Mesenteric fat pad (tissue), 1 donor: ENCODE measurements around the gene TINCR. TPM values are rescaled to one million over a fixed set of nuclear protein-coding genes. Genes with fewer than 3 reads are reported as not detected.
"Not testable (repeated sequence)": the region's sequence is repeated elsewhere in the genome, so short reads cannot be mapped to it uniquely, and the experiment has no call there.

Experiments used
- DNase-seq: peaks from one replicate; pipeline ENCODE4 v3.0.0-alpha.2; 2020; ENCODE audit warnings: low spot score
- total RNA-seq: library from RNA; stranded (reverse); fragmentation: NEBNext Ultra II Directional; extraction: Animal tissue kit (Norgen Biotek cat#: 25700); gene quantifications from one replicate; pipeline ENCODE4 v1.2.1, GENCODE V29; 2021
- donor health status: DM: yes; HTN: yes; CAD: no.

Gene TINCR
- total RNA-seq, 1 donor from 2014 or later = 0.48 TPM

DNA sequence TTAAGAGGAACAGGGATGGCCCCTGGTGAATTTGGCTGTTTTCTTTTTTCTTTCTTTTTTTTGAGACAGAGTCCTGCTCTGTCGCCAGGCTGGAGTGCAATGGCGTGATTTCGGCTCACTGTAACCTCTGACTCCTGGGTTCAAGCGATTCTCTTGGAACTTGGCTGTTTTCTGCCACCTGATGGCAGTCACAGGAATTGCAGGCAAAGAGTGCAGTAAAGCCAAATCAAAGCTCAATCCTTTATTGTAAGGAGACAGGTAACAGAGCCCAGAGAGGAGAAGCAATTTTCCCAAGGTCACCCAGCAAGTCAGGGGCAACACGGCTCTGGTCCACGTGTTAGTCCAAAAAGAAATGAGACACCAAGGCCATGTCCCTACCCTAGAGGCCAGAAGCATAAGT lies 6.2 kb downstream of the TINCR start:
- DNase-seq = no peak

- DNase-seq = no peak
These were observed 7.6 kb downstream of the TINCR start for GRCh38 chr19:5560156-5560555.

GRCh38 chr19:5559804-5560133 lies 8.0 kb downstream of the TINCR start:
- no peak for DNase-seq

DNA sequence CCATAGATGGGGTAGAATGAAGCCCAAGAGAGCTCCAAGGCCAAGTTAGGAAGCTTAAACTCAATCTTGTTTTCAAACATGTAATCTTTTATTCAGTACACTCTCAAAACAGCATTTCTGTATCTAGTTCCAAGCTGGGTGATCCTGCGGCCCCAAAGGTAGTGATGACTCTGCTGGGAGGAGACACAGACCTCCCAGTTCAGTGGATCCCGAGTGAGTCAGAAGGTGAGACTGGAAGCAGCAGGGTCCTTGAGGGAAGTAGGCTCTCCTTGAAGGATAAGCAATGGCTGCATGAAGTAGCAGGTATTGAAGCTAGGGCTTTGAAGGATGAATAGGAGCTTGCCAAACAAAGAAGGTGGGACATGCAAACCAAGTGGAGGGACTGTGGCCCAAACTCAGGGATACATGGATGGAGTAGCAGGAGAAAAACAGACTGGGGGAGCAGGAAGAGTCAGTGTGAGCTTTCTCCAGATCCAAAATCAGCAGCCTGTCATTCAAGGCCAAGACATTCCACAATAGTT lies 9.6 kb downstream of the TINCR start:
- DNase-seq = no peak

DNA sequence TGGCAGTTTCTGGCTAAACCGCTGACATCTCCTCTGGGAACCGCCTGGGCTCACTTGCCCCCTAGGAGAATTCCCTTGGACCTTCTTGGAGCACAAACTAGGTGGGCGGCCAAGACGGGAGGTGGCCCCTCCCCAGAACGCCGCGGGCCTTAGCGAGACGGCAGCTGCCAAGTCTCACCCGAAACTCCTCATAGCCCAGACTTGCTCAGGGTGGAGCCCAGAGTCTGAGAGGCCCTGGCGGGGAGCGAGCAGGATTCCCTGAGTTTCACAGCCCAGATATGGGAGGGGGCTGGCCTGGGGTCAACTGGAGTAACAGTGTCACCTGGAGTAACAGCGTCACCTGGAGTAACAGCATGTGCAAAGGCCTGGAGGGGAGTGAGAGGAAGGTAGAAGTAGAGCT lies 10.1 kb downstream of the TINCR start:
- DNase-seq = no peak

GRCh38 chr19:5554828-5555227 lies 12.9 kb downstream of the TINCR start:
- DNase-seq = no peak

DNA sequence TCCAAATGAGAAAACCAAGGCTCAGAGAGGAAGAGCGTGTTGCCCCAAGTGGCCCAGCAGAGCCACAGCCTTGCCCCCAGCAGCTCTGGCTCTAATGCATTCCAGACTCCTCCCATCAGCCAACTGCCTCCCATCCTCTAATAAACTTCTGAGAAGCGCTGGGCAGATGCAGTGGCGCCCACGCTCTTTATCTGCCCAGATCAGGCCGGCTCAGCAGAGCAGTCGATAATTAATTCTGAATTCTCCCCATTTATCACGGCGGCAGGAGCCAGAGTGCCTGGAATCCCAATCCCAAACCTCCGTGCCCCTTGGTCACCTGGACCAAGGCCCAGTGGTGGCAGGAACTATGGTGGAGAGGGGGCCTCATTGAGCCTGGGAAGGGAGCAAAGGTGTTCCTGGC lies 13.9 kb downstream of the TINCR start:
- no peak for DNase-seq

DNA sequence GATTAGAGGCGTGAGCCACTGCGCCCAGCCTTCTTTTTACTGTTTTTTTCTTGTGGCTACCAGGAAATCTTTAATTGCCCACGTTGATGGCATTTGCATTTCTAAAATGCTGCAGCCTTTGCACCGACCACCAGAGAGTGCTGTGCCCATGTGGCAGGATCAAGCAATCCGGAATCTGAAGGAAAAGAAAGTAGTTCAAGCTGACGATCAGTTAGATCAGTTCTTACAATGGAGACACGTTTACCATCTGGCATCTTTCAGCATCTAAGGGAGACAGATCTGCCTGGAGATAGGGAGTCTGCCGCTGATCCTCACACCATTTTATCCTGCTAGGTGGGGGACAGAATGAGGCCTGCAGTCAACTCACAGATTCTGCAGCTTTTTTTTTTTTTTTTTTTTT lies 19.9 kb downstream of the TINCR start:
- DNase-seq = no peak

DNA sequence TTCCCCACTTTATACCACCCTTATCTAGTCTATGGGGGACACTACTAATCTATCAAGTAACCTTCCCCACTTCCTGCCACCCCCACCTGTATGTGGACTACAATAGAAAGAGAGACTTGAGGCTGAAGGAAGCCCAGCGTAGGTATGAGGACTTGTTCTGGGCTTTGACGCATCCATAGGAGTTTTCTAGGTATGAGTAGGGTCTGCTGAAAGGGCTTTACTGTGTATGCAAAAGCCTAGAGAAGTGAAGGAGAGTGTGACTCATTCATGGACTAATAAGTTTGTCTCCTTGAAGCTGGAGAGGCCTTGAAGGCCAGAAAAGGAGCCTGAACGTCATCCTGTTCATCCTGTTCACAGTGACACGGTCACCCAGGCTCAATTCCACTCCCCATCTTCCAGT lies 21.8 kb downstream of the TINCR start:
- no peak for DNase-seq

DNA sequence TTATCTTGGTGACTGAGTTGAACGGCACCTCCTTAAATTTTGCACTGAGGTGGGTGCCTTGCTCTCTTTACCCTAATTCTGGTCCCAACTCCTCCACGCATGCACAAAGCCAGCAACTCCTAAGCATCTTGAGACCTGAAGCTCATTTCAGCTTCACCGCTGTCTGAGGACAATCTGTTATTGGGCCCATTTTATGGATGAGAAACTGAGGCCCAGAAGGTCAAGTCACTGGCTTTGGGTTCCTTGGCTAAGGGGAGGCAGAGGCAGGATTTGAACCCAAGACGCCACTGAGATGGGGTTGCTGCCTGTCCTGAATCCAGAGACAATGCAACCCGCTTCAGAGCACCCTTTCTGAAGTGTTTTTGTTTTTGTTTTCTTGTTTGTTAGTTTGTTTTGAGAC lies 22.7 kb downstream of the TINCR start:
- no peak for DNase-seq

GRCh38 chr19:5542665-5543064 lies 25.1 kb downstream of the TINCR start:
- DNase-seq = no peak

DNA sequence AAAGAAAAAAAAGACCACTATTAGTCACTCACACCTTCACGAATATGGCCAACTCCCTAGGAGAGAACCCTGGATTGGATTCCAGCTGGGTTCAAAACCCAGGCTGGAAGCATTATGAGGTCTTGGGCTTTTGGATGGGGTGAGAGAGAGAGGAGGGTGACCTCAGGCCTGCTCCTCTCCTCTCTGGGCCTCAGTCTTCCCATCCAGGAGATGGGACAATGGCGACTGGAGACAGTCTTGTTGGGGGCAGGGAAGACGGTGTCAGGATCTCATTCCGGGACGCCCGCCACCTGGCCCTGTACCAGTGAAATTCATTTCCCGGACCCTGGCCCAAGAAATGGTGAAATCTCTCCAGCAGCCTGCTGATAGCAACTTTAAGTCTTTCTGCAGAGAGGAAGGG lies 26.3 kb downstream of the TINCR start:
- no peak for DNase-seq

DNA sequence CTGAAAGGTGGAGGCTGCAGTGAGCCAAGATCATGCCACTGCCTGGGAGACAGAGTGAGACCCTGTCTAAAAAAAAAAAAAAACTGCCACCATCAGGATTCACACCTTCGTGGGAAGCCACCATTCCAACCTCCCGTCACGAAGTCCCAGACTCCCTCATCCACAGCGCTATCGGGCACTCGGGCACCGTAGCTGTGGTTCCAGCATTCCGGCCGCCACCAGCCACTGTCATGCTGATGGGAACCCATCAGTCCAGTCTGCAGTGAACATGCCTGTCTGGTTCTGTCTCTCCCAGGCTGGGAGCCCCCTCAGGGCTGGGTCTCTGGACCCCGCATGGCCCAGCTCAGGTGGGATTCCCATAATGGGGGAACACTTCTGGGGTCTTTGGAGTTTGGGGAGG lies 27.5 kb downstream of the TINCR start:
- DNase-seq = no peak

DNA sequence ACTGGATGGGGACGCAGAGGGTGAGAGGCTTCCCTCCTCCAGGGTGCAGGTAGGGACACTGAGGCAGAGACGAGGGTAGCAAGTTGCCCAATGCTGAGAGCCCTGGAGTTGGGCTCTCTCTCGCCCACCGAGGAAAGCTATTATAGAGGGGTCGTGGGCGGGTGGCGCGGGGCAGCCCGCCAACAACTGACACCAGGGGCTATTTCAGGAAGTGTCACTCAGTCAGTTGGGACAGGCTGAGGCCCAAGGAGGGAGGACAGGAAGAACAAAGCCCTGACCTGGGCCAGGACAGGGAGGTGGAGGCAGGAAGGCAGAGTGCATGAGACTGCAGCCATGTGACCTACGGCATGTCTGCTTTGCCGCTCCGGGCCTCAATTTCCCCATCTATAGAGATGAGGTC lies 29.9 kb downstream of the TINCR start:
- no peak for DNase-seq

DNA sequence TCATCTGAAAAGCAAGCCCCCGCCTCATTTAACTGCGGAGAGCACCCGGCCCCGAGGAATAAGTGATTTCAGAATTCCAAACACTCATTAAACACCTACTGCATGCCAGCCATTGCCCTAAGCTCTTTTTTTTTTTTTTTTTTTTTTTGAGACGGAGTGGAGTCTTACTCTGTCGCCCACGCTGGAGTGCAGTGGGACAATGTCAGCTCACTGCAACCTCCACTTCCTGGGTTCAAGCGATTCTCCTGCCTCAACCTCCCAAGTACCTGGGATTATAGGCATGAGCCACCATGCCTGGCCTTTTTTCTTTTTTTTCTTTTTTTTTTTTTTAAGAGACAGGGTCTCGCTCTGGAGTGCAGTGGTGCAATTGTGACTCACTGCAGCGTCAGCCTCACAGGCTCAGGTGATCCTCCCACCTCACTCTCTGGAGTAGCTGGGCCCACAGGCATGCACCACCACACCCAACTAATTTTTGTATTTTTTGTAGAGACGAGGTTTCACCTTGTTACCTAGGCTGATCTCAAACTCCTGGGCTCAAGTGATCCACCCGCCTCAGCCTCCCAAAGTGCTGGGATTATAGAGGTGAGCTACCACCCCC lies 30.7 kb downstream of the TINCR start:
- DNase-seq = not testable (repeated sequence)

DNA sequence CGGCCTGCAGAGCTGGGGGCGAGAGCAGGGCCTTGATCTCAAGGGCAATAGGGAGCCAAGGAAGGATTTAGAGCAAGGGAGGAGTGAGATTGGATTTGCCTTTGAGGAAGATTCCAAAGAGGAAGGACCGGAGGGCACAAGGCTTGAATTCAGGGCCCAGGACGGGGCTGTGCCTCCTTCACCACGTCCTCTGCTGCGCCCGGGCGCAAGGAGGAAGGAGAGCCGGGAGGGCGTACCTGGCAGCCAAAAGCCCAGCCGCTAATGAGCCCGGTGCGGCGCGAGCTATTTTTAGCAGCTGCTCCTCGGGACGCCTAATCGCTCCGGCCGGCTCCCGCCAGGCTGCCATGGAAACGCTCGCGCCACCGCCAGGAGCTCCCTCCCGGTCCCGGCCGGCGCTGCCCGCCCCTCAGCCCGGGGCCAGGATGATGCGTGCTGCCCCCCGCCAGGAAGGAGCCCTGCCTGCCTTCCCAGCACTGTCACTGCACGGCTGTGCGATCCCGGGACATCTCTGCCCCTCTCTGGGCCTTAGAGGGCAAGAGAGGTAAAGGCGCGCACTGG lies 31.3 kb downstream of the TINCR start:
- DNase-seq = no peak

DNA sequence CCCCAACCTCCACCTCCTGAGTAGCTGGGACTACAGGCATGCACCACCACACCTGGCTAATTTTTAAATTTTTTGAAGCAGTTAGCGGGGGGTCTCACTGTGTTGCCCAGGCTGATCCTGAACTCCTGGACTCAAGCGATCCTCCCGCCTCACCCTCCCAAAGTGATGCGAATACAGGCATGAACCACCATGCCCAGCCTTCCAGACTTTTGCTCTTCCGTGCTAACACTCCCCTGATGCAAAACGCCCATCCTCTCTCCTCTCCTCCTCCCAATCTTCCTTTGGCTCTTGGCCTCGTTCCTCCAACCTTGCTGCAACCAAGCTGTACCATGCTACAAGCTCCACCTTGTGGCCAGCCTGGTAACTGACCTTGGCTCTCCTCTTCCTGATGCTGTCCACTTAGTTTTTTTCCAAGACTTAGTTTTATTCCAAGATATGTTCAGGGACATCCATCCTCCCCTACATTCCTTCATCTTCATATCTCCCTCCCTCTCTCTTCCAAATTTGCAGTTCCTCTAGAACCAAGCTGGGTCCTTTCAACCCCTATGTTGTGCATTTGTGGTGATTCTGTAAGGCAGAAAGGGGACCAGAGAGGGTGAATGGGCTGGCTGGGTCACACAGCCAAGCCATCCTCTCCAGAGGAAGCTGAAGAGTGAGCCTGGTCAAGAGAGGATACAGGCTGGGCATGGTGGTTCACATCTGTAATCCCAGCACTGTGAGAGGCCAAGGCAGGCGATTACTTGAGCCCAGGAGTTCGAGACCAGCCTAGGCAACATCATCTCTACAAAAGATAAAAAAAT lies 32.8 kb downstream of the TINCR start:
- no peak for DNase-seq

DNA sequence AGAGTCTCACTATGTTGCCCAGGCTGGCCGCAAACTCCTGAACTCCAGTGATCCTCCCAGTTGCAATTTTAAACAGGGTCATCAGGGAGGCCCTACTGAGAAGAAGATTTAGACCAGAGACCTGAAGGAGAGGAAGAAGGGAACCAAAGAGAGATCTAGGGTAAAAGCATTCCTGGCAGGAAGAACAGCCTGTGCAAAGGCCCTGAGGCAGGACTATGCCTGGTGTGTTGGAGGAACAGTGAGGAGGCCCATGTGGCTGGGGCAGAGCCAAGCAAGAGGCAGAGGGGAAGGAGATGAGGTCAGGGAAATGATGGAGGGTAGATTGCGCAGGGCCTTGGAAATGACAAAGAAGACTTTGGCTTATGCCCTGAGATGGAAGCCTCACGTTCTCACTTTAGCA lies 34.5 kb downstream of the TINCR start:
- no peak for DNase-seq

DNA sequence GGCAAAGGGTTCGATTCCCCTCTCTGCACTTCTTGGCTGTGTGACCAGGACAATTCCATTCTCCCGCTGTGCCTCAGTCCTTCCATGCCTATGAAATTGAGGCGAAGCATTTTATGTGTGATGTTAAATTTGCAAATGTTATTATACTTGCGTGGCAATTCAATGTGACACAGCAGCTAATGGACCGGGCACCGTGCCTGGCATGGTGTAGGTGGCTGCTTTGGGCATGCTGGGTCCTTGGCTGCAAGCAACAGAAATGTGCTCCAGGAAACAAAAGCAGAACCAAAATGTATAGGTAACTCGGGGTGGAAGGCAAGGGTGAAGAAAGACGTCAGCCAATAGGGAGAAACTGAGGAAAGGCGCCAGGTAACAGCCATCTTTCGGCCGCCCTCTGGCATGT lies 37.1 kb downstream of the TINCR start:
- no peak for DNase-seq

DNA sequence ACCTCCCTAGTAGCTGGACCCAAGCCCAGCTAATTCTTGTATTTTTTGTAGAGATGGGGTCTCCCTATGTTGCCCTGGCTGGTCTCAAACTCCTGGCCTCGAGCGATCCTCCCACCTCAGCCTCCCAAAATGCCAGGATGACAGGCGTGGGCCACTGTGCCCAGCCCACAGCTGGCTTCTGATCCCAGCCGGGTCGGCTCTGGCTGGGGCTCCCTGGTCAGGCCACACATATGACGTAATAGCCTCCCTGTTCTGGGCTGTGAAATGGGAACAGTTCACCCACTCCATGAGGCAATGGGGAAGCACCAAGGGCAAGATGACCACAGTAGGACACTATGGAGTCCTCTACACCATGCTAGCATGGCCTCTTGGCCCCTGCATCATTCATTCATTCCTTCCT lies 41.1 kb downstream of the TINCR start:
- DNase-seq = no peak

DNA sequence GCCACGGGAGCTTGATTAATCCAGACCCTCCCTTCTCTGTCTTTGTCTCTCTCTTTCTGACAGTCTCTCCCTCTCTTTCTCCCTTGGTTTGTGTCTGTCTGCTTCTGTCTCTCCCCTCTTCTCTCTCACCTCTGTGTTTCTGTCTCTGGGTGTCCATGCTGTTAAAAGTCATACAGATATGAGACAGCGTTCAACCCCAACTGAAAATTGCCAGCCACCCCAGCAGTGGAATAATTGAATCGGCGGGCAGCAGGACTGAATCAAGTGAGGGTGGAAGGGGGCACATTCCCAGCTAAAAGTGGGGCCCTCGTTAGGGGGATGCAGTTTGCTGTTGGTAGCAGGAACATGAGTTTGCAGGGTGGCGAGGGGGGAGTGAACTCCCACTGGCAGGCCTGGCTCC lies 43.7 kb downstream of the TINCR start:
- no peak for DNase-seq

GRCh38 chr19:5522106-5522505 lies 45.6 kb downstream of the TINCR start:
- no peak for DNase-seq

DNA sequence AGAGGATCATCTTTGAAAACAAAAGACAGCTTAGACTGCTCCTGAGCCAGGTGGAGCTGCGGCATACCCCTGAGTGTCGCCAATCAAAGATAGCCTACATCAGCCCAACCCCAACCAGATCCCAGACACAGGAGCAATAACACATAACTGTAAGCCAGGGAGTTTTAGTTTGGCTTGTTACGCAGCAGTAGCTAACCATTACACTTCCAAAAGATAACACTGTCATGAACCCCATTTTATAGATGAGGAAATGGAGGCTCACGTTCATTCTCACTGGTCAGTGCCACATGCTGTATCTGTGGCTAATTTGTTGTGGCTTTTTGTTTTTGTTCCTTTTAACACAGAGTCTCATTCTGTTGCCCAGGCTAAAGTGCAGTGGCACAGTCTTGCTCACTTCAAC lies 47.3 kb downstream of the TINCR start:
- no peak for DNase-seq
